ENCODE data around the gene GGA3. TPM values are rescaled to one million over a fixed set of nuclear protein-coding genes. Genes with fewer than 3 reads are reported as not detected.

GGA3 gene
- total and polyA plus RNA-seq, 10 of the 15 experiments (the other 5 are each of a cell fraction or from before 2014, with no cell fraction given), result 7.0 to 57.5 (median 34.0) TPM

- Histone ChIP-seq H3K27ac (ENCODE audit: control insufficient read depth, insufficient read depth) (no peak overlapping the region), H3K79me2 (ENCODE audit: control insufficient read depth, insufficient read depth, low read length) (no peaks in the 10 kb centered on the region), H4K20me1 (ENCODE audit: control insufficient read depth, insufficient read depth) (no peaks in the 10 kb centered on the region), H3K4me1 (ENCODE audit: control insufficient read depth, insufficient read depth, low read length) (peaks cover 9% of the 10 kb centered on the region), H3K9me3 (replicated peaks; ENCODE audit: control insufficient read depth, insufficient read depth, low read length) (no peaks in the 10 kb centered on the region), H3K27me3 (replicated peaks in 1 of 2; ENCODE audit: control insufficient read depth in 2 of 2, insufficient read depth in 2 of 2, low read length in 1 of 2) (no peaks in the 10 kb centered on the region), H3K4me2 (ENCODE audit: control insufficient read depth, insufficient read depth) (no peak overlapping the region), H3K9ac (ENCODE audit: control insufficient read depth, insufficient read depth, low read length) (no peak overlapping the region), H3K4me3 (no peak overlapping the region), H3K36me3 (ENCODE audit: control insufficient read depth in 2 of 2, insufficient read depth in 2 of 2, low read length in 1 of 2) (no peaks in the 10 kb centered on the region), H2AFZ (ENCODE audit: control insufficient read depth, low read depth, low read length) (no peak overlapping the region)
- no peak for TF ChIP-seq HDAC6 (IDR thresholded peaks at IDR 0.05; ENCODE audit: unreplicated experiment)
- TF ChIP-seq SUPT20H (IDR thresholded peaks at IDR 0.05; ENCODE audit: borderline replicate concordance, control insufficient read depth, low read depth, low read length), result no peak
- no peak for TF ChIP-seq SREBF2 (IDR thresholded peaks at IDR 0.05; ENCODE audit: low read length)
- no peak for TF ChIP-seq TCF3 (IDR thresholded peaks at IDR 0.05; ENCODE audit: borderline replicate concordance, insufficient read depth, low read depth, low read length)
- in situ Hi-C loops (cut with MboI), result no loop called here
- ATAC-seq (no peak), DNase-seq (ENCODE audit: low read depth, low spot score) (no peak), FAIRE-seq (no peak)
- RAD21 ChIA-PET (ENCODE audit: unreplicated experiment), result no interaction called here
- CTCF ChIA-PET, result interaction anchor here (1.0 kb wide), 1 partner anchor 38 kb away, joined by 4 read pairs; no protein-coding TSS in a partner anchor
- POLR2A ChIA-PET, result interaction anchor here (0.6 to 14.5 kb wide), 4 partner anchors 9 to 242 kb away, joined by 3 to 255 read pairs (median 7); no protein-coding TSS in a partner anchor
- 89% methylated on average over 13 of the region's 13 CpGs for WGBS (ENCODE audit: insufficient coverage, insufficient replicate concordance, low lambda C conversion rate, missing lambda C conversion rate)
- BruUV-seq (replicated peaks), result no TSS peak
- intact Hi-C loops (cut with micrococcal nuclease; ENCODE audit: unreplicated experiment), result no loop called here
- SMC1A ChIA-PET (ENCODE audit: uncharacterized antibody, unreplicated experiment), result interaction anchor here (1.1 kb wide), 2 partner anchors 12 to 89 kb away, joined by 3 read pairs; no protein-coding TSS in a partner anchor
These were observed 46.7 kb upstream of the GGA3 start for GRCh38 chr17:75307957-75308731.

DNA sequence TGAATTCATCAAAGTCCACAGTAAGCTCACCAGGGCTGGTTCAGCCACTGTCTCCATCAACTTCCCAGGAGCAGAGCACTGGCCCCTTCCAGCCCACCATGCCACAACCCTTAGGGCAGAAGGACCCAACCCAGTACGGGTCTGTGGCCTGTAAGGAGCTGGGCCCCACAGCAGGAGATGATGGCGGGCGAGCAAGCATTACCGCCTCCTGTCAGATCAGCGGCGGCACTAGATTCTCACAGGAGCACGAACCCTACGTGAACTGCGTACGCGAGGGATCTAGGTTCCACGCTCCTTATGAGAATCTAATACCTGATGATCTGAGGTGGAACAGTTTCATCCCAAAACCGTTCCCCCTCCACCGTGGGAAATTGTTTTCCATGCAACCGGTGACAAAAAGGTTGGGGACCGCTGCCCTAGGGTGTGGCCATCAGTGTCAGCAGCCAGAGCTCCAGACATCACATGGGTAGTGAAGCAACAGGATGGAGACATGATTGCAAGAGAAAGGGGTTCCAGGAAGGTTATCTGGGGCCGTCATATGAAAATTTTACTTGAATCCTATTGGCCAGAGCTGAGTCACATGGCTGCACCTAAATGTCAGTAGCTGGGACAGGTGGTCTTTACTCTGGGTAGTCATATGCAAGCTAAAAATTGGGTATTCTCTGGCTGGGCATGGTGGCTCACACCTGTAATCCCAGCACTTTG is 40.2 kb upstream of the GGA3 start:
- 91% methylated on average over 17 of the region's 17 CpGs for WGBS (ENCODE audit: insufficient coverage, insufficient replicate concordance, low lambda C conversion rate, missing lambda C conversion rate)
- H3K4me3 ChIP-seq, result no peak overlapping the region
- H4K20me1 ChIP-seq (ENCODE audit: control insufficient read depth, insufficient read depth), result no peaks in the 10 kb centered on the region
- BruUV-seq (replicated peaks), result no TSS peak
- no peak overlapping the region for H3K27ac ChIP-seq (ENCODE audit: control insufficient read depth, insufficient read depth)
- ChIA-PET POLR2A (interaction anchor here (0.5 to 14.5 kb wide), 4 partner anchors 16 to 198 kb away, joined by 4 to 255 read pairs (median 5); no protein-coding TSS in a partner anchor), CTCF (no interaction called here), RAD21 (ENCODE audit: unreplicated experiment) (interaction anchor here (1.1 kb wide), 1 partner anchor 12 kb away, joined by 3 read pairs; the partner anchor contains the start of gene SLC25A19), SMC1A (ENCODE audit: uncharacterized antibody, unreplicated experiment) (interaction anchor here (13.6 kb wide), 1 partner anchor 15 kb away, joined by 243 read pairs; no protein-coding TSS in a partner anchor)
- in situ Hi-C loops (cut with MboI), result no loop called here
- no peaks in the 10 kb centered on the region for H3K27me3 ChIP-seq (replicated peaks in 1 of 2; ENCODE audit: control insufficient read depth in 2 of 2, insufficient read depth in 2 of 2, low read length in 1 of 2)
- no peaks in the 10 kb centered on the region for H3K36me3 ChIP-seq (ENCODE audit: control insufficient read depth in 2 of 2, insufficient read depth in 2 of 2, low read length in 1 of 2)
- FAIRE-seq (no peak), DNase-seq (ENCODE audit: low read depth, low spot score) (no peak), ATAC-seq (no peak)
- peaks cover 20% of the 10 kb centered on the region for H3K4me1 ChIP-seq (ENCODE audit: control insufficient read depth, insufficient read depth, low read length)
- no peak overlapping the region for H3K4me2 ChIP-seq (ENCODE audit: control insufficient read depth, insufficient read depth)
- no peaks in the 10 kb centered on the region; the same call in 1 of the 2 replicates for H3K79me2 ChIP-seq (ENCODE audit: control insufficient read depth, insufficient read depth, low read length)
- intact Hi-C loops (cut with micrococcal nuclease; ENCODE audit: unreplicated experiment), result no loop called here
- no peak overlapping the region for H3K9ac ChIP-seq (ENCODE audit: control insufficient read depth, insufficient read depth, low read length)
- no peaks in the 10 kb centered on the region for H3K9me3 ChIP-seq (replicated peaks; ENCODE audit: control insufficient read depth, insufficient read depth, low read length)
- no peak overlapping the region for H2AFZ ChIP-seq (ENCODE audit: control insufficient read depth, low read depth, low read length)
- TF ChIP-seq NRF1 (conservative IDR thresholded peaks at IDR 0.05; ENCODE audit: low read depth, low read length) (no peak), BCL3 (IDR thresholded peaks at IDR 0.05; ENCODE audit: borderline replicate concordance, insufficient read depth, low read depth, low read length, poor library complexity, severe bottlenecking) (no peak), TBL1XR1 (IDR thresholded peaks at IDR 0.05; ENCODE audit: low read depth, low read length) (no peak), SKIL (IDR thresholded peaks at IDR 0.05; ENCODE audit: low read depth, poor library complexity, severe bottlenecking) (no peak), ZNF24 (IDR thresholded peaks at IDR 0.05) (no peak)

Data from GM12878 (cell line).